GM18868 (cell line): ENCODE results near the gene RTP3.
"Not testable (repeated sequence)": the region's sequence is repeated elsewhere in the genome, so short reads cannot be mapped to it uniquely, and the experiment has no call there.

Experiments
- ATAC-seq: cut with Tn5 transposase; IDR thresholded peaks from one replicate; pipeline ENCODE4 v1.9.1; 2021; ENCODE audit warnings: mild to moderate bottlenecking, moderate library complexity; ENCODE audit not compliant: unreplicated experiment

RTP3 gene

DNA sequence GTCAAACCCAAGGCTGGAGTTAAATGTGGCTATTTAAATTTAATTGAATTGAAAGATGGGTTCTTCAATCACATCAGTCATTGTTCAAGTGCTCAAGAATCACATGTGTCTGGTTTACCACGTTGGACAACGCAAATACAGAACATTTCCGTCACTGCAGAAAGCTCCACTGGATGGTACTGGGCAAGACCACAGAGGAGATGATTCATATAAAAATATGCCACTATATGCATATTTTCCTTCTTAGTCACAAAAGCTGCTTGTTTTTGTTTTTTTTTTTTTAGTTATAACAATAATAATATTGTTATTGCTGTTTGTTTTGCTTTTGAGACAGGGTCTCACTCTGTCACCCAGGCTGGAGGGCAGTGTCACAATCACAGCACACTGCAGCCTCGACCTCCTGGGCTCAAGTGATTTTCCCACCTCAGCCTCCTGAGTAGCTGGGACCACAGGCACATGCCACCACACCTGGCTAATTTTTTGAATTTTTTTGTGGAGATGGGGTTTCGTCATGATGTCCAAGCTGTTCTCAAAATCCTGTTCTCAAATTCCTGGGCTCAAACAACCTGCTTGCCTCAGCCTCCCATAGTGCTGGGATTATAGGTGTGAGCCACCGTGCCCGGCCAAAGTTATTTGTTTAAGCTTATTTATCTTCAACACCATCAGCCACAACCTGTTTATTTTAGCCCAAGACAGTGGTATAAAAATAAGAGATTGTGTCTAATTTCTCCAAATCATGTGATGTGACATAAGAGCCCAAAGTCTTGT, 19.4 kb downstream of the RTP3 start:
- ATAC-seq, result no peak

GRCh38 chr3:46517784-46518181, 20.0 kb downstream of the RTP3 start:
- ATAC-seq, result no peak

DNA sequence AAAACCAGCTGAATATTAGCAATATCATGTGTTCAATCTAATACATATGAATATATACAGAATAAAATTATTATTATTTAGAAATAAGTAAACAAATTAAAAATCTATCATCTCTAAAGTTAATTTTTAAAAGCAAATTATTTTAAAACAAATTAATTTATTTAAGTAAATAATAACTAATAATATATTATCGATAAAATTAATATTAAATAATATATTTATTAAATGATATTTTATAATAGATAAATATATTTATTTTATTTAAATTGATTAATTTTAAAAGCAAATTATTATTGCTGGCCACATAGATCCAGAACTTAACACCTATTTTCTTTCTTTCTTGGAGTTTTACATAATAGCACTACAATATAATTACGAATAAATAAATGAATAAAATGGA, 22.2 kb downstream of the RTP3 start:
- ATAC-seq, result no peak

- ATAC-seq, result no peak
Measured at GRCh38 chr3:46520531-46520930, 22.8 kb downstream of the RTP3 start.

DNA sequence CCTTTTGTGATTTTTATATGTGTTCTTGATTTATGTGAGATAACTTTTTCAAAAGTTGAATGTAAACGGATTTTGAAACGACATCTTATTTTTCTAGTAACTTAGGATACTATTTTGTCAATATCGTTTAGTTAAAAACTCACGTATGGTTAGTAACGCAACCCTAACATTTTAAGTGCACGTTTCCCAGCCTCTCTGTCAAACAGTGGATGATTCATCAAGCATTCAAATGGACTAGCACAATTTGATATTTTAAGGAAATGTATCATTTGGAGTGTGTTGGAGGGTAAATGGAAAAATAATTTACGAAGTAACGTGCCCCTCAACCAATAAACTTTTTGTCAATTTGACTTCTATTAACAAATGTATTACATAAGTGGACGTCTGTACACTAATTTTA, 23.3 kb downstream of the RTP3 start:
- no peak for ATAC-seq

GRCh38 chr3:46522201-46522600, 24.4 kb downstream of the RTP3 start:
- ATAC-seq, result not testable (repeated sequence)

DNA sequence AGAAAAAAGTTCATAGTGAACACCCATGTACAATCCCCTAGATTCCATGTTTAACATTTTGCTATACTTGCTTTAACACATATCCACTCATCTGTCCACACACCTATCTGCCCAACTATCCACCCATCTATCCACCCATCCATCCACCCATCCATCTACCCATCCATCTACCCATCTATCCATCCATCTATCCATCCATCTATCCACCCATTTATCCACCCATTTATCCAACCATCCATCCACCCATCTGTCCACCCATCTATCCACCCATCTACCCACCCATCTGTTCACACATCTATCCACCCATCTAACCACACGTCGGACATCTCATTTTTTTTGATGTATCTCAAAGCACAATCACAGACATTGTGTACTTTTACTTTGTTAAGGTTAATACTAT, 25.8 kb downstream of the RTP3 start:
- no peak for ATAC-seq

DNA sequence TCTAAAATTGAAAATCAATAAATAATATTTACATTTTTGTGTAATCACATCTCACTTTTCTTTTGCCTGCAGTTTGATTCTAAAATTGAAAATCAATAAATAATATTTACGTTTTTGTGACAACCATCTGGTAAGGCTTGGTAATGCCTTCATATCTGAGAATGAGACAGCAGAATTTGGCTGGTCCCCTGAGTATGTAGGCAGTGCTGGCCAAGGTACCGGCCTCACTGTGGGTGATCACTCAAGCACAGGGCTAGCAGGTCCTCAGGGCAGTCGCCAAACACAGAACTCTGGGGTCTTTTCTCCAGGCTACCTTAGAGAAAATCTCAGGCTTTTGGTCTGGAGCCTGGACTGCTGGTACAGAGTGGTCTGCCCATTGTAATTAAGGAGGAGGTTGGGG, 26.2 kb downstream of the RTP3 start:
- ATAC-seq, result no peak

- no peak for ATAC-seq
Measured at GRCh38 chr3:46524832-46525231, 27.1 kb downstream of the RTP3 start.

DNA sequence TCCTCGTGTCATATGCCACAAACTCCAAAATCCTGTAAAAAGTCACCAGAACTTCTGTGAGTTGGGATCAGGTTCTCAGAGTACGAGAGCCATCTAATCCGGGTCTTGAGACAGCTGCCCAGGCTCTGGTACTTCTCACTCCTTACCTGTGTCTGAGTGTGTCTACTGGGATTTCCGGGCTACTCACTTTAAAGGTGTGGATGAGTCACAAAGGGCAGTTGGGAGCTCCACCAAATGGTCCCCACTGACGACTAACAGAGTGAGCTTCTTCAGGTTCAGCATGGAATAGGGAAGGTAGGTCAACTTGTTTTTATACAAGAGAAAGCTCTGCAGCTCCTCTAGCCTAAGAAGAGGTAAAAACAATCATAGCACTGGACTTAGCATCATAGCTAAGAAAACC, 29.5 kb downstream of the RTP3 start:
- ATAC-seq, result no peak

DNA sequence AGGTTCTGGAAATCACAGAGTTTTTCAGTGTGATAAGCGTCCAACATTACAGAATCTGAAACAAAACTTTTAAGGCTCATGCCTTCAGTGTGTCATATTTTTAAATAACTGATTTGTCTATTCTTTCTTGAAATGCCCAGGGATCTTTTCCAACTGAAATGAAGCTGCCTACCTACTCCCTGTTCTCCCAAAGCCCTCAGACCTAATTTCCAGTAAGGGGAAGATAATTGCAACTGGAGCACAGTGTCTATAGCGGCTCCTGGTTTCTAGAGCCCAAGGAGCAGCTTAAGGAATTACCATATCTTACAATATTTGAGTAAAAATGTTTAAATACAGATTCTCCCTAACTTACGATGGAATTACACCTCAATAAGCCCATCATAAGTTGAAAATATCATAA, 35.3 kb downstream of the RTP3 start:
- no peak for ATAC-seq

DNA sequence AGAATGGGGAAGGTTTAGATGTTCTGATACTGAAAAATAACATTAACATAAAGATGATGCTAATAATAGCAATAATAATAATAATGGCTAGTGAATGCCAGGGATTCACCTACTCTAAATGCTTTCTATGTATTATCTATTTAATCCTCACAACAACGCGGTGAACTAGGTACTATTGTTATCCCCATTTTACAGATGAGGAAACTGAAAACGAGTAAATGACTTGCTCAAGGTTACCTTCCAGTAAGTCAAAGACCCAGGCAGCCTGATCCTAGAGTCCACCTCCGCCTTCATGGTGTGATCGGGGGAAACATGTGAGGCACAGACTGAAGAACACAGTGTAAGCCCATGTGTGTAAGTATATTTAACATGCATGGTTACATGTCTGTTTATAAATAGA, 38.0 kb downstream of the RTP3 start:
- ATAC-seq, result no peak

GRCh38 chr3:46536758-46537157, 39.0 kb downstream of the RTP3 start:
- ATAC-seq, result no peak

DNA sequence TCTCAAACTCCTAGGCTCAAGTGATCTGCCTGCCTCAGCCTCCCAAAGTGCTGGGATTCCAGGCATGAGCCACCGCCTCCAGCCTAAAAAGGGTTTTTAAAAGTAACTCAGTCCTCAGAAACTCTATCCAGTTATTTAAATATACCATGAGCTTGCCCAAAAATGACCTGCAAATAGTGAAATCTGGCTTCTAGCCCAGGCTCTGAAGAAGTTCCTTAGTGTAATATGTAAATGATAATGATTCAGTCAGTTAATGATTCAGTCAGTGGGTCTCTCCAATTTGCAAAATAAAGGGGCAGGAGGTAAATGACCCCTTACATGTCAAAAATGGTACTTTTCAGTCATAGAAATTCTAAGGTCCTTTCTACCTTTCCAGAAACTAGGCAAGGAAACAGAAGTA, 39.5 kb downstream of the RTP3 start:
- ATAC-seq, result no peak

DNA sequence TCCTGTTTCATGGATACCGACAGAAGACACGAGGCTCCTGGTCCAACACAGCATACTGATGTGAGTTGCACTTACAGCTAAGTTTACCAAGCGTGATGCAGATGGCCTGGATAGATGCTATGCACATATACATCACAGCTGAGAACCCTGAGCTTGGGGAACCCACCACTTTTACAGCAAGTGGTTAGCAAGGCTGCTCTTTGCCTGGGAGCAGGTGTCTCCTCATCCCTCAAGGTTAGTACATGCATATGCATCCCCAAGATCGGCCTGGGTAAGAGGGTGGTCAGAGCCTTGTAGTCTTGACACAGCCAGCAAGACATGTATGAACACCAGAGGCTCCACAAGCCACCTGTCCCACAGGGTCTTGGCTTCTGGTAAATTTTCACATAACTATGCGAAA, 40.0 kb downstream of the RTP3 start:
- ATAC-seq, result no peak

GRCh38 chr3:46538425-46538802, 40.6 kb downstream of the RTP3 start:
- ATAC-seq, result peak; percentile 2

DNA sequence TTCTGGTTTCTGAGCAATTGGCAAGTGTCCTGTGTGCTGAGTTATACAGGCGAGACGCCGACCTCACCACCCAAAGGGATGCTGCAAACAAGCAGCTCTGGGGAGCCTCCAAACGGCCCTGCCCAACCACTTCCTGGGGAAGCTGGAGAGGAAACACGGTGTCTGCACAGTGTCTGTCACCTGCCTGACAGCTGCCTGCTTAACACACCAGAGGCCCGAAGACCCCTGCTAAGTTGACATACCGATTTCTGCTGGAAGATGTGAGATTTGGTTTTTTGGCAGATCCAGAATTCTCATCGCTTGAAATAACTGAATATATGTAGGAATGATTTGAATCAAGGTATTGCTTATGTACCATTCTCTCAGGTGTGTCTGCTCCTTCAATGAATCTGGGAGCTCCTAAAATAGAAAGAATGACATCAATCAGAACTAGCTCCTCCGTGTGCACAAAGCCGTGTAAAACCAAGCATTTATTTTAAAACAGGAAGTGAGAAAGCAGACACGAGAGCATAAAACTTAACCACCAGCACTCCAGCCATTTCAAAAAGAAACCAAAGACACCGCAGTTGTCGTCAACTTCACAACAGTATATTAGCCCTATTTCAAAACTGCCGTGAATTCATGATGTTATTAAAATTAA, 41.1 kb downstream of the RTP3 start:
- ATAC-seq, result peak; percentile 86

GRCh38 chr3:46539443-46540005, 41.7 kb downstream of the RTP3 start:
- no peak for ATAC-seq

DNA sequence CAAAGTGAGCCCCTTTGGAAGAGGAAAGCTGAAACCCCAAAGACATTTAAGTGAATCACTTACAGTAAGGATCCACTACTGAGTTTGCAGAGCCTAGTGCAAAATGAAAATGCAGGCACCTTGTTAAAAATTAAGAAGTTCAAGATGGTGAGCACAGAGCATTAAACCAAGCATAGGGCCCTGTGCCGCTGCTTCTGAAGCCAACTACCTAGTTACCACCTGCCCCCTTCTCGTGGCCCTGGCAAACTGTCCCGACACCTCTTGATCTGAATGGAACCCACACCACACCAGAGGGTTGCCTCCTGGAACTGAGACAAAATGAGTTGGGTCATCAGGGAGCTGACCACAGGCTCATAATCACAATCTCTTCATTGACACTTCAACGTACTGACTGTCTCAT, 42.8 kb downstream of the RTP3 start:
- no peak for ATAC-seq

DNA sequence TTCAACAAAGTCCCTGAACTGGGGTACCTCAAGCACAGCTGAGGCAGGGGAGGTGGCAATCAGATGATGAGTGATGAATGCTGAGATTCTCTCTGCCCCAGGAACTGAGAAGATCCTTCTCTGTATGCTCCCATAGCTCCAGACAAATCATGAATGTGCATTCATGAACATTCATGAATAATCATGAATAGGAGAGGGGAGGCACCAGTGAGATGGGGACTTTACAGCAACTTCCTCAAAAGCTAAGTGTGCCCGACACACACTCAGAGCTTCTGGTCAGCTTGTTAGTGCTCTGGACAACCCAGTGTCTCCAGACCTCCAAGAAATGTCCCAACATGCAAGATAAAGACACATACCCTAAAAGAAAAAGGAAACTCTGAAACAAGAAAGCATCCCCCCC, 44.1 kb downstream of the RTP3 start:
- ATAC-seq, result no peak

- ATAC-seq, result no peak
Measured at GRCh38 chr3:46542344-46542743, 44.6 kb downstream of the RTP3 start.

DNA sequence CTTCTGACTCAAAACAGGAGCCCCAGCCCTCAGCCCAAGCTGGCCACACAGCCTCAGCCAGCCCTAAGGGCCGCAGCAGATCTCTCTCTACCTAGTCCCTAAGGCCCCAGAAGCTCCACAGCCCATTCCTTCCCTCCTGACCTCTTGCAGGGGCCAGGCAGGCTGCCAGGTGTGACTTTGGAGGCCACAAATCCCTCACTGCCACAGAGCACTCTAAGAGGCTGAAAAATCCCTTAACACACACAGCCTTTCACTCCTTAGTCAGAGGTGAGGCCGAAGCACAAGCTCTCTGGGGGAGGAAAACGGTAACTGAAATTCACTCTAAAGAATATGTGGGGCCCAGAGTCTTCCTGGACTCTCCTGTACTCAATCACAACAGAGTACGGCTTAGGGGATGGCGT, 45.0 kb downstream of the RTP3 start:
- no peak for ATAC-seq
